Epithelial cell of esophagus (primary cell): ENCODE results near the gene ARV1.
A peak's percentile ranks its signal among the peaks of the same experiment; 100 is the strongest.
"Not testable (repeated sequence)": the region's sequence is repeated elsewhere in the genome, so short reads cannot be mapped to it uniquely, and the experiment has no call there.

Experiments
- DNase-seq: peaks from one replicate; pipeline ENCODE4 v3.0.0; 2010; ENCODE audit warnings: low read depth
- H3K4me3 ChIP-seq: 2 replicates; pipeline ENCODE4 v1.5.1; 2011; ENCODE audit warnings: mild to moderate bottlenecking, low read length, control low read depth
- CTCF ChIP-seq: IDR thresholded peaks from 2 replicates; pipeline ENCODE4 v1.5.1; 2011; ENCODE audit warnings: low read depth, mild to moderate bottlenecking, low read length, control low read depth, inconsistent platforms; ENCODE audit not compliant: insufficient read depth; ENCODE audit errors: missing control alignments

ARV1 gene

GRCh38 chr1:231013391-231014015, 34.6 kb downstream of the ARV1 start:
- peak; percentile 87 for DNase-seq
- H3K4me3 ChIP-seq: no peak overlapping the region
- TF ChIP-seq CTCF: no peak

GRCh38 chr1:231016234-231016633, 37.3 kb downstream of the ARV1 start:
- peak; percentile 81 for DNase-seq
- H3K4me3 ChIP-seq: no peak overlapping the region
- TF ChIP-seq CTCF: no peak

- H3K4me3 ChIP-seq: no peak overlapping the region
- no peak for TF ChIP-seq CTCF
- peak; percentile 96 for DNase-seq
Observed at GRCh38 chr1:231016966-231017365, 38.1 kb downstream of the ARV1 start.

- H3K4me3 ChIP-seq: no peak overlapping the region
- no peak for TF ChIP-seq CTCF
- DNase-seq: no peak
Observed at GRCh38 chr1:231019711-231020110, 40.8 kb downstream of the ARV1 start.

GRCh38 chr1:231020139-231020601, 41.3 kb downstream of the ARV1 start:
- DNase-seq: peak; percentile 32
- no peak for TF ChIP-seq CTCF
- no peak overlapping the region for H3K4me3 ChIP-seq

GRCh38 chr1:231020816-231021215, 41.9 kb downstream of the ARV1 start:
- no peak for TF ChIP-seq CTCF
- H3K4me3 ChIP-seq: no peak overlapping the region
- no peak for DNase-seq

GRCh38 chr1:231021540-231022031, 42.7 kb downstream of the ARV1 start:
- TF ChIP-seq CTCF: no peak
- H3K4me3 ChIP-seq: no peak overlapping the region
- no peak for DNase-seq

GRCh38 chr1:231022543-231022942, 43.6 kb downstream of the ARV1 start:
- not testable (repeated sequence) for DNase-seq, H3K4me3 ChIP-seq
